Central memory CD8-positive, alpha-beta T cell (primary cell): ENCODE measurements around the gene SREBF2.

Experiments used
- ATAC-seq: fragments of 150-1000 bp; cut with Tn5 transposase; replicated peaks from 2 replicates; pipeline ENCODE4 v1.10.0; 2022; ENCODE audit warnings: mild to moderate bottlenecking, moderate FRiP score, moderate number of reproducible peaks; ENCODE audit not compliant: poor library complexity, severe bottlenecking; ENCODE audit errors: extremely low read depth
- DNase-seq, 2 donors: peaks; one replicate each; pipeline ENCODE4 v3.0.0; 2021; ENCODE audit warnings: low spot score in 2 of 2
- H3K27ac Mint-ChIP-seq: one replicate; pipeline ENCODE4 v1.8.0; 2022; ENCODE audit warnings: low read depth, mild to moderate bottlenecking, moderate library complexity, mixed read lengths
- H3K27me3 Mint-ChIP-seq: one replicate; pipeline ENCODE4 v1.8.0; 2022; ENCODE audit warnings: mixed read lengths
- H3K36me3 Mint-ChIP-seq: one replicate; pipeline ENCODE4 v1.8.0; 2022; ENCODE audit warnings: mild to moderate bottlenecking, moderate library complexity, mixed read lengths; ENCODE audit not compliant: insufficient read depth
- H3K4me1 Mint-ChIP-seq: one replicate; pipeline ENCODE4 v1.8.0; 2022; ENCODE audit warnings: mixed read lengths
- H3K4me3 Mint-ChIP-seq: one replicate; pipeline ENCODE4 v1.8.0; 2022; ENCODE audit warnings: mild to moderate bottlenecking, moderate library complexity, mixed read lengths
- H3K9me3 Mint-ChIP-seq: one replicate; pipeline ENCODE4 v1.8.0; 2022; ENCODE audit warnings: mixed read lengths

SREBF2 gene

GRCh38 chr22:41920271-41920976 lies 87.5 kb downstream of the SREBF2 start:
- Mint-ChIP-seq H3K4me1 (peaks cover 11% of the 10 kb centered on the region), H3K4me3 (peak overlapping the region; percentile 61), H3K36me3 (peaks cover 2% of the 10 kb centered on the region), H3K9me3 (no peaks in the 10 kb centered on the region), H3K27ac (no peak overlapping the region), H3K27me3 (peaks cover 22% of the 10 kb centered on the region)
- DNase-seq (no peak), ATAC-seq (no peak)

GRCh38 chr22:41922328-41922727 lies 89.4 kb downstream of the SREBF2 start:
- no peaks in the 10 kb centered on the region for H3K9me3 Mint-ChIP-seq
- H3K4me3 Mint-ChIP-seq: no peak overlapping the region
- peaks cover 21% of the 10 kb centered on the region for H3K4me1 Mint-ChIP-seq
- H3K36me3 Mint-ChIP-seq: peaks cover 2% of the 10 kb centered on the region
- ATAC-seq (no peak), DNase-seq (no peak)
- H3K27ac Mint-ChIP-seq: no peak overlapping the region
- peaks cover 3% of the 10 kb centered on the region for H3K27me3 Mint-ChIP-seq

GRCh38 chr22:41922940-41923594 lies 90.2 kb downstream of the SREBF2 start:
- no peaks in the 10 kb centered on the region for H3K27me3 Mint-ChIP-seq
- peaks cover 2% of the 10 kb centered on the region for H3K36me3 Mint-ChIP-seq
- no peak overlapping the region for H3K4me3 Mint-ChIP-seq
- no peak overlapping the region for H3K27ac Mint-ChIP-seq
- peaks cover 28% of the 10 kb centered on the region for H3K4me1 Mint-ChIP-seq
- no peaks in the 10 kb centered on the region for H3K9me3 Mint-ChIP-seq
- DNase-seq (no peak), ATAC-seq (no peak)

GRCh38 chr22:41923595-41924276 lies 90.8 kb downstream of the SREBF2 start:
- H3K4me1 Mint-ChIP-seq: peaks cover 32% of the 10 kb centered on the region
- DNase-seq (no peak), ATAC-seq (no peak)
- no peaks in the 10 kb centered on the region for H3K27me3 Mint-ChIP-seq
- no peak overlapping the region for H3K4me3 Mint-ChIP-seq
- no peak overlapping the region for H3K27ac Mint-ChIP-seq
- H3K9me3 Mint-ChIP-seq: no peaks in the 10 kb centered on the region
- peaks cover 4% of the 10 kb centered on the region for H3K36me3 Mint-ChIP-seq

GRCh38 chr22:41925783-41926460 lies 93.0 kb downstream of the SREBF2 start:
- Mint-ChIP-seq H3K4me1 (peaks cover 26% of the 10 kb centered on the region), H3K27me3 (no peaks in the 10 kb centered on the region), H3K27ac (peak overlapping the region; percentile 67), H3K36me3 (peaks cover 2% of the 10 kb centered on the region), H3K4me3 (peak overlapping the region; percentile 67), H3K9me3 (no peaks in the 10 kb centered on the region)
- peak; percentile 82 for ATAC-seq
- DNase-seq: peak; percentile 68 to 70

GRCh38 chr22:41927813-41928212 lies 94.9 kb downstream of the SREBF2 start:
- ATAC-seq: no peak
- DNase-seq: no peak
- Mint-ChIP-seq H3K27ac (peak overlapping the region; percentile 72), H3K4me3 (peak overlapping the region; percentile 67), H3K27me3 (no peaks in the 10 kb centered on the region), H3K9me3 (no peaks in the 10 kb centered on the region), H3K4me1 (peaks cover 26% of the 10 kb centered on the region), H3K36me3 (peaks cover 2% of the 10 kb centered on the region)

GRCh38 chr22:41928593-41929417 lies 95.9 kb downstream of the SREBF2 start:
- Mint-ChIP-seq H3K36me3 (peaks cover 4% of the 10 kb centered on the region), H3K9me3 (no peaks in the 10 kb centered on the region), H3K4me3 (no peak overlapping the region), H3K27me3 (no peaks in the 10 kb centered on the region), H3K4me1 (peaks cover 26% of the 10 kb centered on the region), H3K27ac (peak overlapping the region; percentile 62)
- DNase-seq: no peak
- no peak for ATAC-seq

- Mint-ChIP-seq H3K4me3 (no peak overlapping the region), H3K27me3 (no peaks in the 10 kb centered on the region), H3K36me3 (peaks cover 4% of the 10 kb centered on the region), H3K9me3 (no peaks in the 10 kb centered on the region), H3K27ac (peak overlapping the region; percentile 62), H3K4me1 (peaks cover 26% of the 10 kb centered on the region)
- ATAC-seq: no peak
- DNase-seq: no peak
These were observed 96.5 kb downstream of the SREBF2 start for GRCh38 chr22:41929418-41929810.

- H3K36me3 Mint-ChIP-seq: peaks cover 6% of the 10 kb centered on the region
- no peak for DNase-seq
- peaks cover 19% of the 10 kb centered on the region for H3K4me1 Mint-ChIP-seq
- no peaks in the 10 kb centered on the region for H3K9me3 Mint-ChIP-seq
- peak overlapping the region; percentile 22 for H3K27ac Mint-ChIP-seq
- no peaks in the 10 kb centered on the region for H3K27me3 Mint-ChIP-seq
- ATAC-seq: no peak
- no peak overlapping the region for H3K4me3 Mint-ChIP-seq
These were observed 98.9 kb downstream of the SREBF2 start for GRCh38 chr22:41931701-41932269.

GRCh38 chr22:41932353-41932752 lies 99.4 kb downstream of the SREBF2 start:
- ATAC-seq: no peak
- H3K9me3 Mint-ChIP-seq: no peaks in the 10 kb centered on the region
- H3K27ac Mint-ChIP-seq: peak overlapping the region; percentile 44
- H3K4me1 Mint-ChIP-seq: peaks cover 16% of the 10 kb centered on the region
- no peaks in the 10 kb centered on the region for H3K27me3 Mint-ChIP-seq
- no peak overlapping the region for H3K4me3 Mint-ChIP-seq
- H3K36me3 Mint-ChIP-seq: peaks cover 6% of the 10 kb centered on the region
- no peak for DNase-seq

- no peaks in the 10 kb centered on the region for H3K9me3 Mint-ChIP-seq
- no peak overlapping the region for H3K4me3 Mint-ChIP-seq
- ATAC-seq (no peak), DNase-seq (no peak)
- H3K27me3 Mint-ChIP-seq: no peaks in the 10 kb centered on the region
- no peak overlapping the region for H3K27ac Mint-ChIP-seq
- peaks cover 9% of the 10 kb centered on the region for H3K36me3 Mint-ChIP-seq
- H3K4me1 Mint-ChIP-seq: peaks cover 5% of the 10 kb centered on the region
These were observed 100.7 kb downstream of the SREBF2 start for GRCh38 chr22:41933411-41934177.
